ENCODE results near the gene ALX1.
A peak's percentile ranks its signal among the peaks of the same experiment; 100 is the strongest.

Gene ALX1

DNA sequence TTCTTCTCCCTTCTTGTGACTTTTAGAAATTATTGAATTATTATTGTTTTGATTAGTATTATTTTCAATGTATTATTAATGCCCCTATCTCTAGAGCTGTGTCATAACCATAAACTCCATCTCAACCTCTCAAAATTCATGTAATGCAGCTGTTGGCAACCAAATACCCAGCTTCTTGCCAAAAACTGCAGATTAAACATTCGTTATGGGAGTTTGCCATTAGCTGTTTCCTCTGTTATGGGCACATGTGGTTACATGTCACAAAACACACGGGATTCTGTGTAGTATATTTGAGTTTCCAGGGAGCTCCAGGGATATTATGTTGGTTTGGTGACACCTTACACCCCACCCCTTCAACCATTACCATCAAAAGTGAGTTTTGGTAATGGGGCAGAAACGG, 2.8 kb upstream of the ALX1 start:
- Histone ChIP-seq H3K36me3 (ENCODE audit: insufficient read depth, low read depth, low read length) (no peaks in the 10 kb centered on the region), H3K4me3 (ENCODE audit: low read length) (no peak overlapping the region), H3K27ac (ENCODE audit: low read length) (no peak overlapping the region), H3K9ac (ENCODE audit: low read depth, low read length) (no peak overlapping the region), H3K9me3 (ENCODE audit: insufficient read depth, low read depth, low read length) (no peaks in the 10 kb centered on the region), H3K27me3 (ENCODE audit: insufficient read depth, low read length) (peaks cover 82% of the 10 kb centered on the region), H3K4me1 (ENCODE audit: insufficient read depth, low read length) (peaks cover 6% of the 10 kb centered on the region; the same call in 1 of the 2 replicates)

DNA sequence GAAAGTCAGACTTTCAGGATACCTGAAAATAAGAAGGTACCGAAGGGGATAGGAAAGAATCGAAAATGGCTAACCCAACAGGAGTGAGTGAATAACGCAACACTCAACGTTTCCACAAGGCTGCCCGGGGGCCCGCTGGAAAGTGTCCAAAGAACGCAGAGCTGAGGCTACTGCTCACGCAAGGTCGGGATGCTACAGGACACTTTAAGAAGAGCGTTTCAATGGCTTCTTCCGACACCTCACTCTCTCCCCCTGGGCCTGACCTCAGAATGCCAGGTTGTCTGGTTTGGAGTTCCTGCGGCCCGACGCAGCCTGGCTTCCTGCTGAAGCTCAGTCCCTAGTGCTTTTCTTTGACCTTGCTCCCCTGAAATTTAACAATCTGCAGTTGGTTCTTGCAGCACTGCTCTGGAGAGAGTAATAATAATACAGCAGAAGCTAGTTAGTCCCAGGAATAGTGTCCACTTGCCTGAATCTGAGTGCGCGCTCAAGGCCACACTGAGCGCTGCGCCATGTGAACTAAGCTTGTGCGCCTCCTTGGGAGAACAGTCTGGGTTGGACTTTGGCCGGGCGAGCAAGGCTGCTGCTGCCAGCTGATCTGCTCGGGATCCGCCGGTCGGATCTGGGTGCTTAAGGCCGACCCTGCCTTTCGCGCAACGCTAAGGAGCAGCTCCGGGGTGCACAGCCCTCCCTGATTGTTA, 2.0 kb upstream of the ALX1 start:
- H3K4me3 ChIP-seq (ENCODE audit: low read length): peak overlapping the region; percentile 84; the same call in 1 of the 2 replicates

GRCh38 chr12:85278598-85279448, 1.2 kb upstream of the ALX1 start:
- peak overlapping the region; percentile 84 for H3K4me3 ChIP-seq (ENCODE audit: low read length)

More for the DNA sequence above, 2.0 kb upstream of the ALX1 start:
- Histone ChIP-seq H3K9ac (ENCODE audit: low read depth, low read length) (no peak overlapping the region), H3K27ac (ENCODE audit: low read length) (no peak overlapping the region), H3K9me3 (ENCODE audit: insufficient read depth, low read depth, low read length) (no peaks in the 10 kb centered on the region), H3K36me3 (ENCODE audit: insufficient read depth, low read depth, low read length) (no peaks in the 10 kb centered on the region), H3K27me3 (ENCODE audit: insufficient read depth, low read length) (peaks cover 81% of the 10 kb centered on the region), H3K4me1 (ENCODE audit: insufficient read depth, low read length) (peaks cover 6% of the 10 kb centered on the region; the same call in 1 of the 2 replicates)

GRCh38 chr12:85279449-85280164, 413 bp upstream of the ALX1 start:
- Histone ChIP-seq H3K4me3 (ENCODE audit: low read length) (peak overlapping the region; percentile 84), H3K27ac (ENCODE audit: low read length) (no peak overlapping the region), H3K9me3 (ENCODE audit: insufficient read depth, low read depth, low read length) (no peaks in the 10 kb centered on the region), H3K27me3 (ENCODE audit: insufficient read depth, low read length) (peaks cover 65% of the 10 kb centered on the region), H3K9ac (ENCODE audit: low read depth, low read length) (peak overlapping the region; percentile 75; the same call in 1 of the 2 replicates), H3K36me3 (ENCODE audit: insufficient read depth, low read depth, low read length) (no peaks in the 10 kb centered on the region), H3K4me1 (ENCODE audit: insufficient read depth, low read length) (peaks cover 6% of the 10 kb centered on the region; the same call in 1 of the 2 replicates)

More at GRCh38 chr12:85278598-85279448, 1.2 kb upstream of the ALX1 start:
- Histone ChIP-seq H3K9me3 (ENCODE audit: insufficient read depth, low read depth, low read length) (no peaks in the 10 kb centered on the region), H3K27ac (ENCODE audit: low read length) (no peak overlapping the region), H3K4me1 (ENCODE audit: insufficient read depth, low read length) (peaks cover 6% of the 10 kb centered on the region; the same call in 1 of the 2 replicates), H3K9ac (ENCODE audit: low read depth, low read length) (no peak overlapping the region), H3K36me3 (ENCODE audit: insufficient read depth, low read depth, low read length) (no peaks in the 10 kb centered on the region), H3K27me3 (ENCODE audit: insufficient read depth, low read length) (peaks cover 73% of the 10 kb centered on the region)

DNA sequence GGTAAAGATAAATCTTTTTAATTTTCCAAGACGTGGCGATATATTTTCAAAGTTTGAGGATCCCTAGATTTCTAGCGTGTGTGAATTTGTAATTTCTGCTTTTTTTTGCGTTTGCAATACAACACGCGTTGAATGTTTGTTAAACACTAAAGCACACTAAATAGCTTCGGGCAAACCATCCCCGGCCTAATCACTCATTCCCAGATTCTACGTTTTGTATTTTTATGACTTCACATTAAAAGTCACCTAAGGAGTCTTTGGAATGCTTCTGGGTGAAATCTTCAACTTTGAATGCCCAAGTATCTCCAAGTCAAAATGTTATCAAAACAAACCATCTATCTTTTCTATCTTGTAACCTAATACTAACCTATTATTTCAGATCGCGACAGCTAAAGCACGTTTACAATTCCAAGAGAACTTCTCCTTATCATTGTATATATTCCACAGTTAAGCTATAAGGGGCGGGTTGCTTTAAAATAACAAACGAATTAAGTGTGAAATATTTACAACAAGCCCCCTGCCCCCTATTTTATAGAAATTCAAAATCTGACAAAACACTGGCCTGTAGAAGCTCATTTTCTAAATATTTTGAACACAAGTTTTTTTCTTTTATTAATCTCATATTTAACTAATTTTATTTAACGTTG, 1.1 kb downstream of the ALX1 start:
- peak overlapping the region; percentile 84 for H3K4me3 ChIP-seq (ENCODE audit: low read length)
- H3K27ac ChIP-seq (ENCODE audit: low read length): no peak overlapping the region
- H3K9ac ChIP-seq (ENCODE audit: low read depth, low read length): peak overlapping the region; percentile 75; the same call in 1 of the 2 replicates
- H3K9me3 ChIP-seq (ENCODE audit: insufficient read depth, low read depth, low read length): no peaks in the 10 kb centered on the region
- H3K36me3 ChIP-seq (ENCODE audit: insufficient read depth, low read depth, low read length): no peaks in the 10 kb centered on the region
- peaks cover 6% of the 10 kb centered on the region; the same call in 1 of the 2 replicates for H3K4me1 ChIP-seq (ENCODE audit: insufficient read depth, low read length)
- peaks cover 50% of the 10 kb centered on the region for H3K27me3 ChIP-seq (ENCODE audit: insufficient read depth, low read length)

DNA sequence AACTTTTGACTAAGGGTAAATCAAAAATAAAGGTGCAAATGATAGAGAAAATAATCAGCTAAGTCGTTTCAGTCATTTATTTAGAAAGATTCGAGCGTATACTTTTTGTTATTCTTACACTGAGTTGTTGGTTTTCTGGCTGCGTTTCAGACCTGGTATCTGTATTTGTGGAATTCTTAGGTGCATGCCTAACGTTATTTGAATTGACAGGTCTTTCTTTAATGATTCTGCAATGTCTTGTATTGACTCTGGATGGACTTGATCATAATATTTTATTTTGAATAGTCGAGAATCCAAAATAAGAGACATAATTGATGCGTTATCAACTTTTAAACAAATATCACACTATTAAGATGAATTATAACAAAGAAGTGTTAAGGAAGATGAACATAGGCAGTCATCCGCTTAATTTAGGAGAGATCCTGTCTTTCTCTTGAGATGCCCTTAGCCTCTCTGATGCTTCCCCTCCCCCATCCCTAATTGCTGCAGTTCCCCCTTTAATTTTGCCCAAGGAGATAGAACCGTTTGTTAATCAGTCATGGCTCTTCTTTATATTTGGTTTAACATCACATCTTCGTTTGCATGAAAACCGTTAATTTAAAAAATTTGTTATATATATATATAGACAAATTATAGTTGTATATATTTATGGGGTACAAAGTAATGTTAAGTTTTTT, 1.8 kb downstream of the ALX1 start:
- Histone ChIP-seq H3K27me3 (ENCODE audit: insufficient read depth, low read length) (peaks cover 43% of the 10 kb centered on the region), H3K4me3 (ENCODE audit: low read length) (peak overlapping the region; percentile 84), H3K4me1 (ENCODE audit: insufficient read depth, low read length) (peaks cover 6% of the 10 kb centered on the region; the same call in 1 of the 2 replicates), H3K9ac (ENCODE audit: low read depth, low read length) (no peak overlapping the region), H3K27ac (ENCODE audit: low read length) (no peak overlapping the region), H3K36me3 (ENCODE audit: insufficient read depth, low read depth, low read length) (no peaks in the 10 kb centered on the region), H3K9me3 (ENCODE audit: insufficient read depth, low read depth, low read length) (no peaks in the 10 kb centered on the region)

DNA sequence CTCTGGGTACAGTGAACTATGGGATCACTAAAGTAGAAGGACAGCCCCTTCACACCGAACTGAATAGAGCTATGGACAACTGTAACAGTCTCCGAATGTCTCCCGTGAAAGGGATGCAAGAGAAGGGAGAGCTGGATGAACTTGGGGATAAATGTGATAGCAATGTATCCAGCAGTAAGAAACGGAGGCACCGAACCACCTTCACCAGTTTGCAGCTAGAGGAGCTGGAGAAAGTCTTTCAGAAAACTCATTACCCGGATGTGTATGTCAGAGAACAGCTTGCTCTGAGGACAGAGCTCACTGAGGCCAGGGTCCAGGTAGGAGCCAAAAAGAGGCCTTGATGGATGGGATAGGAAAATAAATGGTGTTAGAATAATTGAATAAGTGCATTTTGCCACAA, 3.5 kb downstream of the ALX1 start:
- no peaks in the 10 kb centered on the region for H3K9me3 ChIP-seq (ENCODE audit: insufficient read depth, low read depth, low read length)
- H3K27ac ChIP-seq (ENCODE audit: low read length): no peak overlapping the region
- no peak overlapping the region for H3K9ac ChIP-seq (ENCODE audit: low read depth, low read length)
- H3K4me1 ChIP-seq (ENCODE audit: insufficient read depth, low read length): peaks cover 6% of the 10 kb centered on the region; the same call in 1 of the 2 replicates
- peaks cover 26% of the 10 kb centered on the region for H3K27me3 ChIP-seq (ENCODE audit: insufficient read depth, low read length)
- H3K4me3 ChIP-seq (ENCODE audit: low read length): no peak overlapping the region
- no peaks in the 10 kb centered on the region for H3K36me3 ChIP-seq (ENCODE audit: insufficient read depth, low read depth, low read length)

DNA sequence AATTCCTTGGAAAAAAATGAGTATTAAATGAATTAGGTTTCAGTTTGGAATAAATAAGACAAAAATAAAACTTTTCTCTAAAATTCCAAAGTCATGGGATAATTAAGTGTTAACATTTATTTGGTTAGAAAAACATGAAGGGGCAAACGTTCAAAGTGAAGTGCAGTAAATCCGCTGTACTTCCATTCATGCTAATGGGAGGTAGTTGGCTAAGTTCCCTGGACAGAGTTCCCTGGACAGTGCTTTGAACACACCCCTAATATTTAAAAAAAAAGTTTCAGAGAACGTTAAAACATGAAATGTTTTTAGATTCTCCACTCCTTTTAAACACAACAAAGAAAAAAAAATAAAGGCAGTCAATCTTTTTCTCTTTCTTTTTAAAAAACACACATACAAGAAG, 16.3 kb downstream of the ALX1 start:
- no peaks in the 10 kb centered on the region for H3K36me3 ChIP-seq (ENCODE audit: insufficient read depth, low read depth, low read length)
- H3K9me3 ChIP-seq (ENCODE audit: insufficient read depth, low read depth, low read length): no peaks in the 10 kb centered on the region
- no peaks in the 10 kb centered on the region for H3K4me1 ChIP-seq (ENCODE audit: insufficient read depth, low read length)
- H3K4me3 ChIP-seq (ENCODE audit: low read length): no peak overlapping the region
- no peaks in the 10 kb centered on the region for H3K27me3 ChIP-seq (ENCODE audit: insufficient read depth, low read length)
- H3K27ac ChIP-seq (ENCODE audit: low read length): no peak overlapping the region
- no peak overlapping the region for H3K9ac ChIP-seq (ENCODE audit: low read depth, low read length)

DNA sequence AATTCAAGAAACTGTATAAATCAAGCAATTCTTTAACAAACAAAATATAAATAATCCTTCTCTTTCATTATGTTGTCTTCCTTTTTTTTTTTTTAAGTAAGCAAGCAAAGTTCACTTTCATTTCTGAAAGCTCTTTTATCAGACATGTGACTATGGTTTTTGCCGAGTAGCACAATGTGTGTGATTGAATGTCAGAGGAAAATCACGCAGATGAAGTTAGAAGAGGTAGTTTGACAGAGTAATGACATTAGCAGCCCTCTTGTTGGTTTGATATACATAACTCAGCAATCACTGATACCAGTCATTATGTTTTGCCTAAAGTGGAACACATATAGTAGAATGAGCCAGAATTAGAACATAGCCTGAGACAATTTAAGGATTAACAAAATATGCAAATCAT, 19.0 kb downstream of the ALX1 start:
- H3K4me1 ChIP-seq (ENCODE audit: insufficient read depth, low read length): no peaks in the 10 kb centered on the region
- H3K9ac ChIP-seq (ENCODE audit: low read depth, low read length): no peak overlapping the region
- H3K9me3 ChIP-seq (ENCODE audit: insufficient read depth, low read depth, low read length): no peaks in the 10 kb centered on the region
- H3K36me3 ChIP-seq (ENCODE audit: insufficient read depth, low read depth, low read length): no peaks in the 10 kb centered on the region
- no peak overlapping the region for H3K27ac ChIP-seq (ENCODE audit: low read length)
- no peaks in the 10 kb centered on the region for H3K27me3 ChIP-seq (ENCODE audit: insufficient read depth, low read length)
- no peak overlapping the region for H3K4me3 ChIP-seq (ENCODE audit: low read length)

- no peaks in the 10 kb centered on the region for H3K27me3 ChIP-seq (ENCODE audit: insufficient read depth, low read length)
- no peak overlapping the region for H3K4me3 ChIP-seq (ENCODE audit: low read length)
- H3K4me1 ChIP-seq (ENCODE audit: insufficient read depth, low read length): peaks cover 6% of the 10 kb centered on the region; the same call in 1 of the 2 replicates
- no peaks in the 10 kb centered on the region for H3K36me3 ChIP-seq (ENCODE audit: insufficient read depth, low read depth, low read length)
- H3K9ac ChIP-seq (ENCODE audit: low read depth, low read length): no peak overlapping the region
- H3K27ac ChIP-seq (ENCODE audit: low read length): no peak overlapping the region
- H3K9me3 ChIP-seq (ENCODE audit: insufficient read depth, low read depth, low read length): no peaks in the 10 kb centered on the region
Observed at GRCh38 chr12:85301051-85301450, 21.0 kb downstream of the ALX1 start.

Data from iPS-20b (cell line).